HG03095 (cell line): ENCODE measurements around the gene N4BP3.

Experiments
- ATAC-seq: cut with Tn5 transposase; IDR thresholded peaks from one replicate; pipeline ENCODE4 v1.9.1; 2021; ENCODE audit warnings: moderate library complexity; ENCODE audit not compliant: unreplicated experiment

N4BP3 gene

GRCh38 chr5:178145965-178146820 lies 32.9 kb downstream of the N4BP3 start:
- ATAC-seq = peak; percentile 56

GRCh38 chr5:178147406-178147805 lies 34.1 kb downstream of the N4BP3 start:
- ATAC-seq = no peak

GRCh38 chr5:178149199-178149932 lies 36.0 kb downstream of the N4BP3 start:
- ATAC-seq = no peak

- no peak for ATAC-seq
Observed at GRCh38 chr5:178150977-178151734, 37.8 kb downstream of the N4BP3 start.

- ATAC-seq = no peak
Observed at GRCh38 chr5:178152491-178153444, 39.4 kb downstream of the N4BP3 start.

GRCh38 chr5:178153530-178154340 lies 40.4 kb downstream of the N4BP3 start, which contains the start of gene NHP2:
Gene NHP2 (minus strand): TSS chr5:178153885. CDS start chr5:178153817, 68 bp downstream.
- peak; percentile 98 for ATAC-seq

- no peak for ATAC-seq
Observed at GRCh38 chr5:178155065-178155464, 41.7 kb downstream of the N4BP3 start.

- ATAC-seq = no peak
Observed at GRCh38 chr5:178160176-178160575, 46.8 kb downstream of the N4BP3 start.

GRCh38 chr5:178162481-178162880 lies 49.1 kb downstream of the N4BP3 start:
- no peak for ATAC-seq

GRCh38 chr5:178163772-178164735 lies 50.7 kb downstream of the N4BP3 start:
- peak; percentile 94 for ATAC-seq

- no peak for ATAC-seq
Observed at GRCh38 chr5:178165581-178165980, 52.2 kb downstream of the N4BP3 start.

- no peak for ATAC-seq
Observed at GRCh38 chr5:178170455-178170854, 57.1 kb downstream of the N4BP3 start.

GRCh38 chr5:178174456-178174855 lies 61.1 kb downstream of the N4BP3 start:
- ATAC-seq = no peak
